IMR-90 (cell line): ENCODE data around the gene CHRD. TPM values are rescaled to one million over a fixed set of nuclear protein-coding genes. Genes with fewer than 3 reads are reported as not detected.

Experiments
- ATAC-seq: fragments of 200-7000 bp; cut with Tn5 transposase; 2 replicates; pipeline ENCODE4 v1.9.1; 2020; ENCODE audit warnings: low read depth, mild to moderate bottlenecking, moderate library complexity
- BruUV-seq: library from RNA; stranded (reverse); fragments of 400-500 nt; replicated peaks from 2 replicates; lab custom pipeline; 2021; lab: Mats Ljungman, UMichigan
- CTCF ChIA-PET: fragments of 300-600 bp; formaldehyde crosslinking; extraction: SDS; loops from one replicate; lab custom pipeline; 2021; ENCODE audit warnings: antibody characterized with exemption; lab: Yijun Ruan, JAX
- POLR2A ChIA-PET: fragments of 300-600 bp; sonication (Branson Sonifier 250); formaldehyde crosslinking; loops from one replicate; lab custom pipeline; 2022; ENCODE audit warnings: antibody characterized with exemption; ENCODE audit not compliant: unreplicated experiment; lab: Charles Lee
- DNase-seq: peaks from one replicate; pipeline ENCODE4 v3.0.0; 2013
- H2AFZ ChIP-seq: replicated peaks from 2 replicates; pipeline ENCODE3; 2013; ENCODE audit warnings: low read length, mild to moderate bottlenecking; ENCODE audit not compliant: poor library complexity
- H2AK5ac ChIP-seq: 2 replicates; pipeline ENCODE4 v1.6.1; 2013; ENCODE audit warnings: low read depth, low read length, inconsistent platforms
- H2AK9ac ChIP-seq: replicated peaks from 2 replicates; pipeline ENCODE3; 2013; ENCODE audit warnings: mild to moderate bottlenecking, low read depth, low read length, moderate library complexity; ENCODE audit not compliant: poor library complexity
- H2BK120ac ChIP-seq: 2 replicates; pipeline ENCODE4 v1.6.1; 2013; ENCODE audit warnings: low read depth, low read length, inconsistent platforms
- H2BK15ac ChIP-seq: 3 replicates; pipeline ENCODE4 v1.6.1; 2013; ENCODE audit warnings: low read depth, low read length, inconsistent platforms
- H2BK20ac ChIP-seq: 2 replicates; pipeline ENCODE4 v1.6.1; 2013; ENCODE audit warnings: low read depth, mild to moderate bottlenecking, inconsistent platforms, low read length, moderate library complexity
- H2BK5ac ChIP-seq: 2 replicates; pipeline ENCODE4 v1.6.1; 2013; ENCODE audit warnings: mild to moderate bottlenecking, low read depth, low read length, inconsistent platforms; ENCODE audit not compliant: poor library complexity, severe bottlenecking
- H3K14ac ChIP-seq: replicated peaks from 2 replicates; pipeline ENCODE4 v1.6.1; 2013; ENCODE audit warnings: low read depth, low read length, inconsistent platforms
- H3K18ac ChIP-seq: 2 replicates; pipeline ENCODE4 v1.6.1; 2013; ENCODE audit warnings: low read depth, low read length, control low read depth
- H3K23ac ChIP-seq: 2 replicates; pipeline ENCODE4 v1.6.1; 2013; ENCODE audit warnings: low read depth, low read length, inconsistent platforms
- H3K27ac ChIP-seq: 2 replicates; pipeline ENCODE4 v1.5.1; 2013; ENCODE audit warnings: mild to moderate bottlenecking, control low read depth, low read length; ENCODE audit not compliant: insufficient read depth
- H3K27me3 ChIP-seq: 2 replicates; pipeline ENCODE4 v1.6.1; 2013; ENCODE audit warnings: low read length; ENCODE audit not compliant: control insufficient read depth, insufficient read depth
- H3K36me3 ChIP-seq: 2 replicates; pipeline ENCODE4 v1.6.1; 2013; ENCODE audit warnings: low read length, mixed read lengths; ENCODE audit not compliant: control insufficient read depth, insufficient read depth
- H3K4ac ChIP-seq: 2 replicates; pipeline ENCODE4 v1.6.1; 2013; ENCODE audit warnings: low read depth, low read length, inconsistent platforms
- H3K4me1 ChIP-seq: 2 replicates; pipeline ENCODE4 v1.6.1; 2013; ENCODE audit warnings: low read length, mixed read lengths; ENCODE audit not compliant: control insufficient read depth, insufficient read depth
- H3K4me2 ChIP-seq: 2 replicates; pipeline ENCODE4 v1.6.1; 2013; ENCODE audit warnings: low read depth, mild to moderate bottlenecking, control low read depth, low read length, moderate library complexity
- H3K4me3 ChIP-seq: 2 replicates; pipeline ENCODE4 v1.5.1; 2013; ENCODE audit warnings: low read depth, mild to moderate bottlenecking, control low read depth, low read length, moderate library complexity; ENCODE audit not compliant: insufficient read depth
- H3K56ac ChIP-seq: 2 replicates; pipeline ENCODE4 v1.6.1; 2013; ENCODE audit warnings: low read length, inconsistent platforms; ENCODE audit not compliant: insufficient read depth; ENCODE audit errors: extremely low read depth
- H3K79me1 ChIP-seq, 2 experiments: 2 replicates each; pipeline ENCODE4 v1.6.1; 2013; ENCODE audit warnings: low read length in 2 of 2, inconsistent platforms in 1 of 2, low read depth in 1 of 2
- H3K9ac ChIP-seq: 2 replicates; pipeline ENCODE4 v1.6.1; 2013; ENCODE audit warnings: low read depth, low read length, control low read depth
- H3K9me1 ChIP-seq: 2 replicates; pipeline ENCODE4 v1.6.1; 2013; ENCODE audit warnings: low read length, inconsistent platforms; ENCODE audit not compliant: insufficient read depth
- H3K9me3 ChIP-seq: 2 replicates; pipeline ENCODE4 v1.6.1; 2013; ENCODE audit warnings: low read length; ENCODE audit not compliant: control insufficient read depth, insufficient read depth
- H4K20me1 ChIP-seq: 2 replicates; pipeline ENCODE4 v1.6.1; 2013; ENCODE audit warnings: low read length, inconsistent platforms; ENCODE audit not compliant: insufficient read depth
- H4K5ac ChIP-seq: 2 replicates; pipeline ENCODE4 v1.6.1; 2013; ENCODE audit warnings: mild to moderate bottlenecking, low read depth, low read length, control low read depth
- H4K8ac ChIP-seq, 2 experiments: 2 replicates each; pipeline ENCODE4 v1.6.1; 2013; ENCODE audit warnings: low read depth in 2 of 2, low read length in 2 of 2, control low read depth in 1 of 2, inconsistent platforms in 1 of 2
- H4K91ac ChIP-seq: 2 replicates; pipeline ENCODE4 v1.6.1; 2013; ENCODE audit warnings: low read depth, low read length, inconsistent platforms; ENCODE audit not compliant: insufficient read depth
- CEBPB ChIP-seq: IDR thresholded peaks from 2 replicates; pipeline ENCODE4 v1.6.1; 2012; ENCODE audit warnings: low read depth, low read length, improper control_type of control experiment
- CTCF ChIP-seq: conservative IDR thresholded peaks from 2 replicates; pipeline ENCODE4 v1.5.1; 2012; ENCODE audit warnings: mild to moderate bottlenecking, low read depth, low read length, improper control_type of control experiment
- NFE2L2 ChIP-seq: fragments of 150-350 bp; IDR thresholded peaks from 2 replicates; pipeline ENCODE4 v1.6.1; 2016; ENCODE audit warnings: low read depth, mild to moderate bottlenecking, low read length
- WGBS, 2 experiments: methylation state at CpG; one replicate each; pipeline versions ENCODE4 v1.1.5 to v1.1.7; 2013; ENCODE audit warnings: missing lambda C conversion rate in 2 of 2; ENCODE audit not compliant: insufficient read length in 1 of 2; ENCODE audit errors: extremely low coverage in 2 of 2; 5-methylcytosine and 5-hydroxymethylcytosine counted together
- dilution Hi-C: fragments of 300-500 bp; cut with HindIII; formaldehyde crosslinking; loops from one replicate; pipeline ENCODE4 v1.14.3; 2018; ENCODE audit warnings: low sequenced_read_pairs; ENCODE audit not compliant: unreplicated experiment
- in situ Hi-C: fragments of 300-500 bp; cut with MboI; formaldehyde crosslinking; loops from 3 replicates; pipeline ENCODE4 v1.14.3; 2019; ENCODE audit warnings: low sequenced_read_pairs, inconsistent platforms, mixed read lengths
- intact Hi-C: fragments of 100-400 bp; cut with micrococcal nuclease; formaldehyde crosslinking; loops from 2 replicates; pipeline ENCODE4 v1.10.0; 2022
- polyA plus RNA-seq, 3 experiments: library from polyadenylated mRNA; depleted of rRNA; stranded (reverse); fragments of >200 nt; gene quantifications; 2 replicates each; pipeline ENCODE4 v1.2.3, GENCODE V29; 2012; ENCODE audit warnings: low replicate concordance in 1 of 3
- total RNA-seq: library from RNA; depleted of rRNA; stranded (reverse); fragments of >200 nt; gene quantifications from 2 replicates; pipeline ENCODE4 v1.2.3, GENCODE V29; 2012

The CHRD gene
- total and polyA plus RNA-seq, 2 of the 4 experiments (the other 2 are of a cell fraction): under 0.01 to 0.09 TPM

GRCh38 chr3:184389935-184390528, 10.2 kb downstream of the CHRD start:
- H3K27ac ChIP-seq: no peak overlapping the region
- H3K4me2 ChIP-seq: no peak overlapping the region
- H2BK120ac ChIP-seq: no peak overlapping the region
- no peak overlapping the region for H3K9ac ChIP-seq
- no peak overlapping the region for H3K23ac ChIP-seq
- no peak overlapping the region for H2BK15ac ChIP-seq
- ChIA-PET POLR2A (interaction anchor here (0.5 kb wide), 1 partner anchor 160 kb away, joined by 3 read pairs; no protein-coding TSS in a partner anchor), CTCF (no interaction called here)
- DNase-seq: no peak
- H2AFZ ChIP-seq: no peak overlapping the region
- peaks cover 65% of the 10 kb centered on the region for H3K27me3 ChIP-seq
- 75% methylated on average over 1 of the region's 5 CpGs; no CpG with 5 or more reads in 1 of the 2 experiments for WGBS, 2 experiments
- no peak overlapping the region for H3K56ac ChIP-seq
- no peak for ATAC-seq
- H3K4me1 ChIP-seq: no peaks in the 10 kb centered on the region
- in situ Hi-C loops: no loop called here
- H3K14ac ChIP-seq: no peak overlapping the region
- H3K36me3 ChIP-seq: no peaks in the 10 kb centered on the region
- H3K18ac ChIP-seq: no peak overlapping the region
- no peak overlapping the region for H2AK9ac ChIP-seq
- H2BK5ac ChIP-seq: no peak overlapping the region
- no TSS peak for BruUV-seq
- H3K79me1 ChIP-seq: no peaks in the 10 kb centered on the region
- no peak overlapping the region for H3K4me3 ChIP-seq
- H3K9me3 ChIP-seq: no peaks in the 10 kb centered on the region
- no peak overlapping the region for H4K8ac ChIP-seq
- H4K5ac ChIP-seq: no peak overlapping the region
- no peaks in the 10 kb centered on the region for H3K9me1 ChIP-seq
- H4K20me1 ChIP-seq: no peaks in the 10 kb centered on the region
- H2AK5ac ChIP-seq: no peak overlapping the region
- intact Hi-C loops: no loop called here
- H3K4ac ChIP-seq: no peak overlapping the region
- no peak overlapping the region for H2BK20ac ChIP-seq
- no peak overlapping the region for H4K91ac ChIP-seq
- dilution Hi-C loops: no loop called here
- TF ChIP-seq CTCF (no peak), NFE2L2 (no peak), CEBPB (no peak)
